H1 (cell line): ENCODE results near the gene ATG16L2. TPM values are rescaled to one million over a fixed set of nuclear protein-coding genes. Genes with fewer than 3 reads are reported as not detected.

Source experiments
- CTCF ChIA-PET: fragments of 300-600 bp; sonication (Branson Sonifier 250); formaldehyde crosslinking; loops from one replicate; lab custom pipeline; 2021; ENCODE audit not compliant: partially characterized antibody; lab: Charles Lee
- POLR2A ChIA-PET: fragments of 300-600 bp; sonication (Branson Sonifier 250); formaldehyde crosslinking; loops from one replicate; lab custom pipeline; 2021; ENCODE audit warnings: inconsistent platforms; ENCODE audit not compliant: partially characterized antibody; lab: Charles Lee
- DNase-seq, 2 experiments: peaks; one replicate each; pipeline versions ENCODE4 v3.0.0 to v3.0.0-alpha.2; 2010 to 2022; ENCODE audit warnings: low spot score in 2 of 2, low read depth in 1 of 2, mixed read lengths in 1 of 2
- FAIRE-seq: peaks from 2 replicates; lab custom pipeline; 2011; peaks lifted over from hg19 to GRCh38; lab: Jason Lieb, UNC
- H2AFZ ChIP-seq: 2 replicates; pipeline ENCODE4 v1.8.1; 2012; ENCODE audit warnings: low read length, inconsistent platforms
- H2AK5ac ChIP-seq: 2 replicates; pipeline ENCODE4 v1.6.1; 2013; ENCODE audit warnings: low read depth, low read length
- H2BK120ac ChIP-seq: replicated peaks from 2 replicates; pipeline ENCODE3; 2013; ENCODE audit warnings: low read depth, low read length, inconsistent platforms
- H2BK12ac ChIP-seq: 2 replicates; pipeline ENCODE4 v1.6.1; 2013; ENCODE audit warnings: low read depth, low read length
- H2BK15ac ChIP-seq: 2 replicates; pipeline ENCODE4 v1.6.1; 2013; ENCODE audit warnings: low read length
- H2BK20ac ChIP-seq: 2 replicates; pipeline ENCODE4 v1.6.1; 2013; ENCODE audit warnings: low read length
- H2BK5ac ChIP-seq: 2 replicates; pipeline ENCODE4 v1.6.1; 2013; ENCODE audit warnings: low read depth, low read length
- H3K14ac ChIP-seq: 2 replicates; pipeline ENCODE4 v1.6.1; 2013; ENCODE audit warnings: inconsistent platforms; ENCODE audit not compliant: insufficient read length
- H3K18ac ChIP-seq: 2 replicates; pipeline ENCODE4 v1.6.1; 2013; ENCODE audit warnings: low read length; ENCODE audit errors: extremely low read depth
- H3K23ac ChIP-seq: 2 replicates; pipeline ENCODE4 v1.6.1; 2013; ENCODE audit warnings: inconsistent platforms; ENCODE audit not compliant: insufficient read length
- H3K23me2 ChIP-seq: 2 replicates; pipeline ENCODE4 v1.6.1; 2013; ENCODE audit warnings: low read depth, low read length
- H3K27ac ChIP-seq: 2 replicates; pipeline ENCODE4 v1.6.1; 2011; ENCODE audit warnings: low read depth, low read length, inconsistent platforms
- H3K27me3 ChIP-seq, 4 experiments: replicated peaks in 1 of 4; 1 replicate in 1 of 4; 2 replicates in 3 of 4; pipeline versions ENCODE4 v1.6.1 to v1.8.1; 2011 to 2013; ENCODE audit warnings: low read length in 3 of 4, mild to moderate bottlenecking in 3 of 4, inconsistent platforms in 2 of 4, mixed read lengths in 2 of 4, moderate library complexity in 1 of 4; ENCODE audit not compliant: control insufficient read depth in 3 of 4, insufficient read depth in 3 of 4; ENCODE audit errors: extremely low read depth in 1 of 4
- H3K36me3 ChIP-seq, 4 experiments: 2 replicates each; pipeline versions ENCODE4 v1.6.1 to v1.8.1; 2011 to 2013; ENCODE audit warnings: mild to moderate bottlenecking in 4 of 4, low read length in 3 of 4, moderate library complexity in 2 of 4, control low read depth in 1 of 4, inconsistent platforms in 1 of 4; ENCODE audit not compliant: insufficient read depth in 4 of 4, control insufficient read depth in 2 of 4
- H3K4ac ChIP-seq: replicated peaks from 2 replicates; pipeline ENCODE3; 2013; ENCODE audit warnings: low read length, low read depth, mixed read lengths, inconsistent platforms; ENCODE audit not compliant: insufficient read length
- H3K4me1 ChIP-seq, 4 experiments: replicated peaks in 1 of 4; 1 replicate in 1 of 4; 2 replicates in 3 of 4; pipeline versions ENCODE4 v1.6.1 to v1.8.1; 2011 to 2013; ENCODE audit warnings: low read length in 3 of 4, inconsistent platforms in 2 of 4, mixed read lengths in 1 of 4; ENCODE audit not compliant: insufficient read depth in 4 of 4, control insufficient read depth in 3 of 4
- H3K4me2 ChIP-seq, 2 experiments: 2 replicates each; pipeline versions ENCODE4 v1.6.1 to v1.8.1; 2011 to 2013; ENCODE audit warnings: low read depth in 2 of 2, low read length in 2 of 2, control low read depth in 1 of 2, inconsistent platforms in 1 of 2, mild to moderate bottlenecking in 1 of 2; ENCODE audit not compliant: insufficient read depth in 1 of 2
- H3K4me3 ChIP-seq, 4 experiments: fragments of 200-600, 300-600 bp in 1 of 4; sonication (generic), shearing (Covaris generic), sonication (Bioruptor Twin) in 1 of 4; 2 replicates each; pipeline versions ENCODE4 v1.5.1 to v1.8.1; 2011 to 2016; ENCODE audit warnings: low read length in 4 of 4, low read depth in 3 of 4, control low read depth in 2 of 4, inconsistent platforms in 2 of 4, mild to moderate bottlenecking in 2 of 4, mixed read lengths in 1 of 4, moderate library complexity in 1 of 4; ENCODE audit not compliant: insufficient read depth in 2 of 4; ENCODE audit errors: extremely low read depth in 1 of 4
- H3K56ac ChIP-seq: replicated peaks from 2 replicates; pipeline ENCODE3; 2013; ENCODE audit warnings: low read depth, mild to moderate bottlenecking, mixed read lengths, low read length, inconsistent platforms; ENCODE audit not compliant: insufficient read length
- H3K79me1 ChIP-seq: 2 replicates; pipeline ENCODE4 v1.6.1; 2013; ENCODE audit warnings: low read depth, low read length, control low read depth
- H3K79me2 ChIP-seq, 2 experiments: 2 replicates each; pipeline versions ENCODE4 v1.6.1 to v1.8.1; 2012 to 2013; ENCODE audit warnings: low read length in 2 of 2, mild to moderate bottlenecking in 2 of 2, inconsistent platforms in 1 of 2; ENCODE audit not compliant: insufficient read depth in 2 of 2, control insufficient read depth in 1 of 2
- H3K9ac ChIP-seq, 4 experiments: replicated peaks in 1 of 4; 1 replicate in 1 of 4; 2 replicates in 3 of 4; pipeline versions ENCODE4 v1.6.1 to v1.8.1; 2011 to 2013; ENCODE audit warnings: low read depth in 3 of 4, low read length in 3 of 4, control low read depth in 2 of 4, mild to moderate bottlenecking in 2 of 4, moderate library complexity in 2 of 4, inconsistent platforms in 1 of 4; ENCODE audit errors: extremely low read depth in 1 of 4
- H3K9me3 ChIP-seq, 2 experiments: 2 replicates each; pipeline versions ENCODE4 v1.6.1 to v1.8.1; 2012 to 2013; ENCODE audit warnings: mild to moderate bottlenecking in 2 of 2, moderate library complexity in 2 of 2, control low read depth in 1 of 2, inconsistent platforms in 1 of 2, low read depth in 1 of 2, low read length in 1 of 2, mixed read lengths in 1 of 2; ENCODE audit not compliant: insufficient read depth in 2 of 2
- H4K20me1 ChIP-seq, 2 experiments: replicated peaks in 1 of 2; 2 replicates each; pipeline versions ENCODE3 to v1.8.1; 2011 to 2013; ENCODE audit warnings: inconsistent platforms in 2 of 2, low read length in 2 of 2, mild to moderate bottlenecking in 1 of 2; ENCODE audit not compliant: insufficient read depth in 2 of 2, control insufficient read depth in 1 of 2
- H4K5ac ChIP-seq: 2 replicates; pipeline ENCODE4 v1.6.1; 2013; ENCODE audit warnings: low read length, low read depth, mixed read lengths, inconsistent platforms; ENCODE audit not compliant: insufficient read length
- H4K8ac ChIP-seq: 2 replicates; pipeline ENCODE4 v1.8.0; 2013; ENCODE audit warnings: mild to moderate bottlenecking, moderate library complexity, low read length, inconsistent platforms; ENCODE audit not compliant: insufficient read depth; ENCODE audit errors: extremely low read depth
- H4K91ac ChIP-seq: replicated peaks from 2 replicates; pipeline ENCODE3; 2013; ENCODE audit warnings: low read length, mixed read lengths, inconsistent platforms; ENCODE audit not compliant: insufficient read length
- ATF2 ChIP-seq: IDR thresholded peaks from 2 replicates; pipeline ENCODE4 v1.6.1; 2012; ENCODE audit warnings: low read length, inconsistent platforms
- ATF3 ChIP-seq: IDR thresholded peaks from 2 replicates; pipeline ENCODE4 v1.6.1; 2011; ENCODE audit warnings: low read depth, mild to moderate bottlenecking, low read length; ENCODE audit not compliant: insufficient read depth
- KDM1A ChIP-seq: fragments of 200-600, 300-600 bp; sonication (generic); IDR thresholded peaks from 2 replicates; pipeline ENCODE4 v1.7.1; 2016; ENCODE audit warnings: mild to moderate bottlenecking, low read length, borderline replicate concordance
- POLR2A ChIP-seq, 2 experiments: IDR thresholded peaks; 1 replicate in 1 of 2; 2 replicates in 1 of 2; pipeline ENCODE4 v1.6.1; 2011; ENCODE audit warnings: low read depth in 2 of 2, low read length in 2 of 2, mild to moderate bottlenecking in 2 of 2; ENCODE audit errors: control extremely low read depth in 1 of 2
- POLR2AphosphoS5 ChIP-seq: IDR thresholded peaks from 2 replicates; pipeline ENCODE4 v1.6.1; 2011; ENCODE audit warnings: low read depth, low read length
- RXRA ChIP-seq: IDR thresholded peaks from 2 replicates; pipeline ENCODE4 v1.6.1; 2011; ENCODE audit warnings: low read depth, mild to moderate bottlenecking, low read length, moderate library complexity; ENCODE audit not compliant: insufficient read depth
- SAP30 ChIP-seq: fragments of 300-600 bp; sonication (generic); IDR thresholded peaks from 2 replicates; pipeline ENCODE4 v1.7.1; 2012; ENCODE audit warnings: low read length, moderate library complexity, mild to moderate bottlenecking, inconsistent platforms; ENCODE audit not compliant: insufficient read depth, insufficient replicate concordance
- TEAD4 ChIP-seq: IDR thresholded peaks from 2 replicates; pipeline ENCODE4 v1.6.1; 2012; ENCODE audit warnings: low read depth, low read length, inconsistent platforms, mixed read lengths
- USF2 ChIP-seq: IDR thresholded peaks from 2 replicates; pipeline ENCODE4 v1.6.1; 2011; ENCODE audit warnings: low read length, improper control_type of control experiment
- WGBS, 2 experiments: shearing (Covaris generic) in 1 of 2; methylation state at CpG; one replicate each; pipeline versions ENCODE4 v1.1.6 to v1.1.7; 2013 to 2015; ENCODE audit warnings: low lambda C conversion rate in 2 of 2, mixed read lengths in 2 of 2, inconsistent platforms in 1 of 2, low coverage in 1 of 2, missing lambda C conversion rate in 1 of 2; ENCODE audit not compliant: insufficient replicate concordance in 2 of 2, insufficient coverage in 1 of 2, insufficient read length in 1 of 2; ENCODE audit errors: extremely low coverage in 1 of 2, missing lambda C conversion rate in 1 of 2; 5-methylcytosine and 5-hydroxymethylcytosine counted together
- polyA plus RNA-seq, 7 experiments: library from polyadenylated mRNA; depleted of rRNA in 3 of 7; stranded (reverse) in 5 of 7; unstranded in 2 of 7; fragments of >200 nt in 5 of 7; fragments of 200-250 nt in 2 of 7; gene quantifications; 1 replicate in 5 of 7; 2 replicates in 1 of 7; 4 replicates in 1 of 7; pipeline versions ENCODE4 v1.2.1 to v1.2.3, GENCODE V29; 2011 to 2013; ENCODE audit warnings: missing spikeins in 2 of 7, mixed read lengths in 2 of 7
- total RNA-seq: library from RNA; stranded (reverse); fragmentation: NEBNext Ultra II Directional; extraction: Animal tissue kit (Norgen Biotek cat#: 25700); gene quantifications from 2 replicates; pipeline ENCODE4 v1.2.1, GENCODE V29; 2021

Gene ATG16L2
- total and polyA plus RNA-seq, 2 of the 8 experiments (the other 6 are each of a cell fraction or from before 2014, with no cell fraction given): 11.0 to 18.5 TPM

GRCh38 chr11:72842126-72842525, 27.9 kb downstream of the ATG16L2 start:
- Histone ChIP-seq H3K23ac (no peak overlapping the region), H2BK5ac (no peak overlapping the region), H3K4me2 (no peak overlapping the region), H4K8ac (no peak overlapping the region), H3K9ac (no peak overlapping the region), H2BK12ac (no peak overlapping the region), H2BK120ac (no peak overlapping the region), H2AK5ac (no peak overlapping the region), H3K36me3 (no peaks in the 10 kb centered on the region), H4K20me1 (no peaks in the 10 kb centered on the region)
- no peak for DNase-seq
- CTCF ChIA-PET: interaction anchor here (0.8 to 4.1 kb wide), 6 partner anchors 10 to 371 kb away, joined by 3 to 34 read pairs (median 6); partner anchors contain the start of gene FCHSD2
- TF ChIP-seq ATF2: no peak
- no peak for TF ChIP-seq POLR2AphosphoS5
- no peak for TF ChIP-seq RXRA
- no peak for TF ChIP-seq ATF3
- no peak for TF ChIP-seq POLR2A (IDR thresholded peaks at IDR 0.05; ENCODE audit: control extremely low read depth in 1 of 2, low read depth in 2 of 2, low read length in 2 of 2)
- no peak for TF ChIP-seq USF2
- no peak for TF ChIP-seq KDM1A
- no peak for TF ChIP-seq TEAD4
- no peak for TF ChIP-seq SAP30
- TF ChIP-seq, all 59 proteins: peak for 0
- WGBS, 2 experiments: 89% methylated on average over 5 of the region's 5 CpGs; no CpG with 5 or more reads in 1 of the 2 experiments
- Histone ChIP-seq H2AFZ (no peak overlapping the region), H3K9me3 (no peaks in the 10 kb centered on the region), H3K56ac (no peak overlapping the region), H3K14ac (no peak overlapping the region), H3K27ac (no peak overlapping the region), H3K4me1 (no peaks in the 10 kb centered on the region), H3K27me3 (no peaks in the 10 kb centered on the region), H3K79me2 (no peaks in the 10 kb centered on the region), H2BK15ac (no peak overlapping the region), H2BK20ac (no peak overlapping the region), H3K4ac (no peak overlapping the region), H4K5ac (no peak overlapping the region), H3K18ac (no peak overlapping the region), H3K79me1 (no peaks in the 10 kb centered on the region), H3K4me3 (no peak overlapping the region), H4K91ac (no peak overlapping the region), H3K23me2 (no peaks in the 10 kb centered on the region)
- FAIRE-seq: no peak
- POLR2A ChIA-PET: interaction anchor here (1.2 kb wide), 1 partner anchor 300 kb away, joined by 4 read pairs; the partner anchor contains the start of gene FCHSD2
